IMR-90 (cell line): ENCODE data around the gene CFAP119. TPM values are rescaled to one million over a fixed set of nuclear protein-coding genes. Genes with fewer than 3 reads are reported as not detected.

Experiments used
- ATAC-seq: fragments of 200-7000 bp; cut with Tn5 transposase; 2 replicates; pipeline ENCODE4 v1.9.1; 2020; ENCODE audit warnings: low read depth, mild to moderate bottlenecking, moderate library complexity
- BruUV-seq: library from RNA; stranded (reverse); fragments of 400-500 nt; replicated peaks from 2 replicates; lab custom pipeline; 2021; lab: Mats Ljungman, UMichigan
- CTCF ChIA-PET: fragments of 300-600 bp; formaldehyde crosslinking; extraction: SDS; loops from one replicate; lab custom pipeline; 2021; ENCODE audit warnings: antibody characterized with exemption; lab: Yijun Ruan, JAX
- POLR2A ChIA-PET: fragments of 300-600 bp; sonication (Branson Sonifier 250); formaldehyde crosslinking; loops from one replicate; lab custom pipeline; 2022; ENCODE audit warnings: antibody characterized with exemption; ENCODE audit not compliant: unreplicated experiment; lab: Charles Lee
- DNase-seq: peaks from one replicate; pipeline ENCODE4 v3.0.0; 2013
- H2AFZ ChIP-seq: replicated peaks from 2 replicates; pipeline ENCODE3; 2013; ENCODE audit warnings: low read length, mild to moderate bottlenecking; ENCODE audit not compliant: poor library complexity
- H2AK5ac ChIP-seq: 2 replicates; pipeline ENCODE4 v1.6.1; 2013; ENCODE audit warnings: low read depth, low read length, inconsistent platforms
- H2AK9ac ChIP-seq: replicated peaks from 2 replicates; pipeline ENCODE3; 2013; ENCODE audit warnings: mild to moderate bottlenecking, low read depth, low read length, moderate library complexity; ENCODE audit not compliant: poor library complexity
- H2BK120ac ChIP-seq: 2 replicates; pipeline ENCODE4 v1.6.1; 2013; ENCODE audit warnings: low read depth, low read length, inconsistent platforms
- H2BK15ac ChIP-seq: 3 replicates; pipeline ENCODE4 v1.6.1; 2013; ENCODE audit warnings: low read depth, low read length, inconsistent platforms
- H2BK20ac ChIP-seq: 2 replicates; pipeline ENCODE4 v1.6.1; 2013; ENCODE audit warnings: low read depth, mild to moderate bottlenecking, inconsistent platforms, low read length, moderate library complexity
- H2BK5ac ChIP-seq: 2 replicates; pipeline ENCODE4 v1.6.1; 2013; ENCODE audit warnings: mild to moderate bottlenecking, low read depth, low read length, inconsistent platforms; ENCODE audit not compliant: poor library complexity, severe bottlenecking
- H3K14ac ChIP-seq: replicated peaks from 2 replicates; pipeline ENCODE4 v1.6.1; 2013; ENCODE audit warnings: low read depth, low read length, inconsistent platforms
- H3K18ac ChIP-seq: 2 replicates; pipeline ENCODE4 v1.6.1; 2013; ENCODE audit warnings: low read depth, low read length, control low read depth
- H3K23ac ChIP-seq: 2 replicates; pipeline ENCODE4 v1.6.1; 2013; ENCODE audit warnings: low read depth, low read length, inconsistent platforms
- H3K27ac ChIP-seq: 2 replicates; pipeline ENCODE4 v1.5.1; 2013; ENCODE audit warnings: mild to moderate bottlenecking, control low read depth, low read length; ENCODE audit not compliant: insufficient read depth
- H3K27me3 ChIP-seq: 2 replicates; pipeline ENCODE4 v1.6.1; 2013; ENCODE audit warnings: low read length; ENCODE audit not compliant: control insufficient read depth, insufficient read depth
- H3K36me3 ChIP-seq: 2 replicates; pipeline ENCODE4 v1.6.1; 2013; ENCODE audit warnings: low read length, mixed read lengths; ENCODE audit not compliant: control insufficient read depth, insufficient read depth
- H3K4ac ChIP-seq: 2 replicates; pipeline ENCODE4 v1.6.1; 2013; ENCODE audit warnings: low read depth, low read length, inconsistent platforms
- H3K4me1 ChIP-seq: 2 replicates; pipeline ENCODE4 v1.6.1; 2013; ENCODE audit warnings: low read length, mixed read lengths; ENCODE audit not compliant: control insufficient read depth, insufficient read depth
- H3K4me2 ChIP-seq: 2 replicates; pipeline ENCODE4 v1.6.1; 2013; ENCODE audit warnings: low read depth, mild to moderate bottlenecking, control low read depth, low read length, moderate library complexity
- H3K4me3 ChIP-seq: 2 replicates; pipeline ENCODE4 v1.5.1; 2013; ENCODE audit warnings: low read depth, mild to moderate bottlenecking, control low read depth, low read length, moderate library complexity; ENCODE audit not compliant: insufficient read depth
- H3K56ac ChIP-seq: 2 replicates; pipeline ENCODE4 v1.6.1; 2013; ENCODE audit warnings: low read length, inconsistent platforms; ENCODE audit not compliant: insufficient read depth; ENCODE audit errors: extremely low read depth
- H3K79me1 ChIP-seq, 2 experiments: 2 replicates each; pipeline ENCODE4 v1.6.1; 2013; ENCODE audit warnings: low read length in 2 of 2, inconsistent platforms in 1 of 2, low read depth in 1 of 2
- H3K9ac ChIP-seq: 2 replicates; pipeline ENCODE4 v1.6.1; 2013; ENCODE audit warnings: low read depth, low read length, control low read depth
- H3K9me1 ChIP-seq: 2 replicates; pipeline ENCODE4 v1.6.1; 2013; ENCODE audit warnings: low read length, inconsistent platforms; ENCODE audit not compliant: insufficient read depth
- H3K9me3 ChIP-seq: 2 replicates; pipeline ENCODE4 v1.6.1; 2013; ENCODE audit warnings: low read length; ENCODE audit not compliant: control insufficient read depth, insufficient read depth
- H4K20me1 ChIP-seq: 2 replicates; pipeline ENCODE4 v1.6.1; 2013; ENCODE audit warnings: low read length, inconsistent platforms; ENCODE audit not compliant: insufficient read depth
- H4K5ac ChIP-seq: 2 replicates; pipeline ENCODE4 v1.6.1; 2013; ENCODE audit warnings: mild to moderate bottlenecking, low read depth, low read length, control low read depth
- H4K8ac ChIP-seq, 2 experiments: 2 replicates each; pipeline ENCODE4 v1.6.1; 2013; ENCODE audit warnings: low read depth in 2 of 2, low read length in 2 of 2, control low read depth in 1 of 2, inconsistent platforms in 1 of 2
- H4K91ac ChIP-seq: 2 replicates; pipeline ENCODE4 v1.6.1; 2013; ENCODE audit warnings: low read depth, low read length, inconsistent platforms; ENCODE audit not compliant: insufficient read depth
- POLR2A ChIP-seq: IDR thresholded peaks from 2 replicates; pipeline ENCODE4 v1.6.1; 2012; ENCODE audit warnings: mild to moderate bottlenecking, low read depth, low read length
- SMC3 ChIP-seq: fragments of 150-350 bp; IDR thresholded peaks from 2 replicates; pipeline ENCODE4 v1.6.1; 2016; ENCODE audit warnings: low read depth, mild to moderate bottlenecking, antibody characterized with exemption, low read length, moderate library complexity
- whole genome bisulfite sequencing, 2 experiments: methylation state at CpG; one replicate each; pipeline versions ENCODE4 v1.1.5 to v1.1.7; 2013; ENCODE audit warnings: missing lambda C conversion rate in 2 of 2; ENCODE audit not compliant: insufficient read length in 1 of 2; ENCODE audit errors: extremely low coverage in 2 of 2; 5-methylcytosine and 5-hydroxymethylcytosine counted together
- dilution Hi-C: fragments of 300-500 bp; cut with HindIII; formaldehyde crosslinking; loops from one replicate; pipeline ENCODE4 v1.14.3; 2018; ENCODE audit warnings: low sequenced_read_pairs; ENCODE audit not compliant: unreplicated experiment
- in situ Hi-C: fragments of 300-500 bp; cut with MboI; formaldehyde crosslinking; loops from 3 replicates; pipeline ENCODE4 v1.14.3; 2019; ENCODE audit warnings: low sequenced_read_pairs, inconsistent platforms, mixed read lengths
- intact Hi-C: fragments of 100-400 bp; cut with micrococcal nuclease; formaldehyde crosslinking; loops from 2 replicates; pipeline ENCODE4 v1.10.0; 2022
- polyA plus RNA-seq, 3 experiments: library from polyadenylated mRNA; depleted of rRNA; stranded (reverse); fragments of >200 nt; gene quantifications; 2 replicates each; pipeline ENCODE4 v1.2.3, GENCODE V29; 2012; ENCODE audit warnings: low replicate concordance in 1 of 3
- total RNA-seq: library from RNA; depleted of rRNA; stranded (reverse); fragments of >200 nt; gene quantifications from 2 replicates; pipeline ENCODE4 v1.2.3, GENCODE V29; 2012
- TF ChIP-seq, protein P1 (sequence below): fragments of 150-350 bp; IDR thresholded peaks from 2 replicates; pipeline ENCODE4 v1.6.1; 2017; ENCODE audit warnings: mild to moderate bottlenecking, antibody characterized with exemption, low read length, low read depth

CFAP119 gene
- total and polyA plus RNA-seq, 2 of the 4 experiments (the other 2 are of a cell fraction): 0.90 to 7.6 TPM

DNA sequence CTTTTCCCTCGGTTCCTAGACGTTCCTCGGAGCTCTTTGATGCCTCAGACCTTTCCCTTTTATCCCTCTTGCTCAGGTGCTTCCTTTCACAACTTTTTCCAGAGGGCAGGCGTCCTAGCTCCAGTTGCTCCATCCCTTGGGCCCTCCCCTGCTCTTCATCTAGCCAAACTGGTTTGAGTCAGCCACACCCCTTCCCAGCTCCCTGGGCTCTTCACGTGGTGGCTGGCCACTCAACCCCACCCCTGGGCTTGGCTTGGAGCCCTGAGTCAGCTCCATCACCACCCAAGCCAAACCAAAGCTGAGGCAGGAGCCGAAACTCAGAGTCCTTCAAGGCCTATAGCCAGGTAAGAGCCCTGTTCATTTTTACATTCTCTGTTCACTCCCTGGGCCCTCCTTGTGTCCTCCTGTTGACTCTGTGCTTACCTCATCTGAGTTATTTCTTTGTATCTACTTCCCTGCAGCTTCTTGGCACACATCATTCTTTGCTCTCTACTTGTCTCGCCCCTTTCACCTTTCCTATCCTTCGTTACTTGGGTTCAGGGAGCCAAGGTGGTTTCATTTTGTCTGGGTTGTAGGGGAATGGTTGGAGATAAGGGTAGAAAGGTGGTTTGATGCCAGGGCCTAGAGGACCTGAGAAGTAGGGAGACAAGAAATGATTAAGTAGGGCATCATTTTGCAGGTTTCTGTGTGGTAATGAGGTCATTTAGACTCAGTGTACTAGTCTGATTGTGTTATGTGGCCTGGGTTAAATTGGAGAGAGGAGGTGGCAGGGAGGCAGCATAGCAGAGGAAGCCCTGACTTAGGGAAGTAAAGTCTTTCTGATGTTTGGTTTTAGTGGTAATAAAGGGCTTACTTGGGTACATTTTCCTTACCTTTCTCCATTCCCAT is 21.3 kb downstream of the CFAP119 start:
- no peaks in the 10 kb centered on the region for H3K27me3 ChIP-seq
- peak overlapping the region; percentile 46; the same call in 1 of the 2 replicates for H3K4me2 ChIP-seq
- TF ChIP-seq POLR2A (no peak), SMC3 (no peak)
- TF ChIP-seq, protein P1, sequence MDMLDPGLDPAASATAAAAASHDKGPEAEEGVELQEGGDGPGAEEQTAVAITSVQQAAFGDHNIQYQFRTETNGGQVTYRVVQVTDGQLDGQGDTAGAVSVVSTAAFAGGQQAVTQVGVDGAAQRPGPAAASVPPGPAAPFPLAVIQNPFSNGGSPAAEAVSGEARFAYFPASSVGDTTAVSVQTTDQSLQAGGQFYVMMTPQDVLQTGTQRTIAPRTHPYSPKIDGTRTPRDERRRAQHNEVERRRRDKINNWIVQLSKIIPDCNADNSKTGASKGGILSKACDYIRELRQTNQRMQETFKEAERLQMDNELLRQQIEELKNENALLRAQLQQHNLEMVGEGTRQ: peak; percentile 71
- peak overlapping the region; percentile 74 for H2BK5ac ChIP-seq
- ATAC-seq (peak; percentile 69), DNase-seq (peak; percentile 55)
- 57% methylated on average over 6 of the region's 8 CpGs; no CpG with 5 or more reads in 1 of the 2 experiments for WGBS, 2 experiments
- in situ Hi-C loops: no loop called here
- H2BK20ac ChIP-seq: peak overlapping the region; percentile 4; the same call in 1 of the 2 replicates
- peaks cover 50% of the 10 kb centered on the region for H3K36me3 ChIP-seq
- H3K9me3 ChIP-seq: no peaks in the 10 kb centered on the region
- peak overlapping the region; percentile 60; the same call in 1 of the 2 replicates for H4K5ac ChIP-seq
- H2AK5ac ChIP-seq: peak overlapping the region; percentile 76
- peaks cover 12 to 47% of the 10 kb centered on the region in 2 experiments for H3K79me1 ChIP-seq
- H2AK9ac ChIP-seq: peak overlapping the region; percentile 77
- peaks cover 8% of the 10 kb centered on the region; the same call in 1 of the 2 replicates for H4K20me1 ChIP-seq
- H3K9me1 ChIP-seq: peaks cover 15% of the 10 kb centered on the region
- H3K4me3 ChIP-seq: no peak overlapping the region; the same call in 1 of the 2 replicates
- intact Hi-C loops: no loop called here
- H3K9ac ChIP-seq: no peak overlapping the region
- peak overlapping the region; percentile 23; the same call in 1 of the 2 replicates for H4K91ac ChIP-seq
- ChIA-PET CTCF (no interaction called here), POLR2A (no interaction called here)
- 0 out of 2 replicates have a peak overlapping the region, but pooled peaks have one; percentile 34 for H3K27ac ChIP-seq
- no peak overlapping the region for H2AFZ ChIP-seq
- BruUV-seq: no TSS peak
- peak overlapping the region; percentile 17; the same call in 1 of the 2 replicates for H2BK120ac ChIP-seq
- dilution Hi-C loops: no loop called here
- H3K4me1 ChIP-seq: peaks cover 14% of the 10 kb centered on the region
- H2BK15ac ChIP-seq: 0 out of 3 replicates have a peak overlapping the region, but pooled peaks have one; percentile 6
- peak overlapping the region; percentile 66; the same call in 1 of the 2 replicates for H3K4ac ChIP-seq
- H3K23ac ChIP-seq: peak overlapping the region; percentile 14
- peak overlapping the region; percentile 56; the same call in 1 of the 2 replicates for H3K18ac ChIP-seq
- H3K56ac ChIP-seq: no peak overlapping the region
- peak overlapping the region; percentile 43 for H3K14ac ChIP-seq
- peak overlapping the region in 1 of 2 experiments; percentile 27; a peak in 2 of 4 replicates for H4K8ac ChIP-seq
